ENCODE results near the gene PRND.
A peak's percentile ranks its signal among the peaks of the same experiment; 100 is the strongest.
"Not testable (repeated sequence)": the region's sequence is repeated elsewhere in the genome, so short reads cannot be mapped to it uniquely, and the experiment has no call there.

The PRND gene

GRCh38 chr20:4759100-4759884, 37.6 kb downstream of the PRND start:
- peaks cover 21% of the 10 kb centered on the region for H3K4me1 ChIP-seq (ENCODE audit: low read length)
- H4K20me1 ChIP-seq (ENCODE audit: insufficient read depth, low read length); H3K79me2 ChIP-seq (ENCODE audit: low read length); H3K9me3 ChIP-seq (ENCODE audit: insufficient read depth, low read length); H3K36me3 ChIP-seq (replicated peaks; ENCODE audit: low read depth, low read length): not testable (repeated sequence)
- H3K27me3 ChIP-seq (ENCODE audit: low read depth, low read length) = peaks cover 11% of the 10 kb centered on the region
- H3K27ac ChIP-seq (ENCODE audit: low read length) = peak overlapping the region; percentile 3; the same call in 1 of the 2 replicates
- TF ChIP-seq, protein P1, sequence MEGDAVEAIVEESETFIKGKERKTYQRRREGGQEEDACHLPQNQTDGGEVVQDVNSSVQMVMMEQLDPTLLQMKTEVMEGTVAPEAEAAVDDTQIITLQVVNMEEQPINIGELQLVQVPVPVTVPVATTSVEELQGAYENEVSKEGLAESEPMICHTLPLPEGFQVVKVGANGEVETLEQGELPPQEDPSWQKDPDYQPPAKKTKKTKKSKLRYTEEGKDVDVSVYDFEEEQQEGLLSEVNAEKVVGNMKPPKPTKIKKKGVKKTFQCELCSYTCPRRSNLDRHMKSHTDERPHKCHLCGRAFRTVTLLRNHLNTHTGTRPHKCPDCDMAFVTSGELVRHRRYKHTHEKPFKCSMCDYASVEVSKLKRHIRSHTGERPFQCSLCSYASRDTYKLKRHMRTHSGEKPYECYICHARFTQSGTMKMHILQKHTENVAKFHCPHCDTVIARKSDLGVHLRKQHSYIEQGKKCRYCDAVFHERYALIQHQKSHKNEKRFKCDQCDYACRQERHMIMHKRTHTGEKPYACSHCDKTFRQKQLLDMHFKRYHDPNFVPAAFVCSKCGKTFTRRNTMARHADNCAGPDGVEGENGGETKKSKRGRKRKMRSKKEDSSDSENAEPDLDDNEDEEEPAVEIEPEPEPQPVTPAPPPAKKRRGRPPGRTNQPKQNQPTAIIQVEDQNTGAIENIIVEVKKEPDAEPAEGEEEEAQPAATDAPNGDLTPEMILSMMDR (IDR thresholded peaks at IDR 0.05; ENCODE audit: low read depth, low read length) = peak; percentile 76
- peak overlapping the region; percentile 78 for H3K4me3 ChIP-seq (ENCODE audit: low read length)
- peak overlapping the region; percentile 69 for H3K9ac ChIP-seq (ENCODE audit: low read length)
- peak overlapping the region; percentile 99 for H2AFZ ChIP-seq (ENCODE audit: low read depth, low read length)
- H3K4me2 ChIP-seq (ENCODE audit: low read length) = peak overlapping the region; percentile 75

DNA sequence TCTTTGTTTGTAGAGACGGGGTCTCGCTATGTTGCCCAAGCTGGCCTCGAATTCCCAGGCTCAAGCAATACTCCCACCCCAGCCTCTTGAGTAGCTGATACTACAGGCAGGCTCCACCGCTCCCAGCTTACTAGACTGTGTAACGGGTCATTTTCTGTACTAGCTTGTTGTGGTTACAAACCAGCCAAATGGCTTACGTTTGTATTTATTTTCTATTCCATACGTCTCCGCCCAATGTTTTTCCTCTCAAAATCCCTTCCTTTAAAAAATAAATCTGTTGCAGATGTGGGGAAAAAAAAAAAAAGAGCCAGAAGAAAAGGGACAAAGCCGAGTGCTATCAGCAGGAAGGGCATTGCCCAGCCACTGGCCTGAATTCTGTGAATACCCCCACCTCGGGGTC, 41.6 kb downstream of the PRND start:
- Histone ChIP-seq H3K9me3 (ENCODE audit: insufficient read depth, low read length) (no peaks in the 10 kb centered on the region), H3K27me3 (ENCODE audit: low read depth, low read length) (peaks cover 11% of the 10 kb centered on the region), H2AFZ (ENCODE audit: low read depth, low read length) (no peak overlapping the region), H3K4me3 (ENCODE audit: low read length) (no peak overlapping the region), H3K9ac (ENCODE audit: low read length) (no peak overlapping the region), H3K4me1 (ENCODE audit: low read length) (peaks cover 33% of the 10 kb centered on the region), H3K4me2 (ENCODE audit: low read length) (no peak overlapping the region), H3K79me2 (ENCODE audit: low read length) (no peaks in the 10 kb centered on the region), H4K20me1 (ENCODE audit: insufficient read depth, low read length) (no peaks in the 10 kb centered on the region), H3K27ac (ENCODE audit: low read length) (no peak overlapping the region), H3K36me3 (replicated peaks; ENCODE audit: low read depth, low read length) (no peaks in the 10 kb centered on the region)
- TF ChIP-seq, protein P1 (IDR thresholded peaks at IDR 0.05; ENCODE audit: low read depth, low read length) = no peak
- no peak for TF ChIP-seq EZH2phosphoT487 (IDR thresholded peaks at IDR 0.05; ENCODE audit: low read depth)

- no peak overlapping the region for H3K9ac ChIP-seq (ENCODE audit: low read length)
- no peak overlapping the region for H3K4me3 ChIP-seq (ENCODE audit: low read length)
- H3K79me2 ChIP-seq (ENCODE audit: low read length) = no peaks in the 10 kb centered on the region
- H3K36me3 ChIP-seq (replicated peaks; ENCODE audit: low read depth, low read length) = no peaks in the 10 kb centered on the region
- peaks cover 31% of the 10 kb centered on the region for H3K4me1 ChIP-seq (ENCODE audit: low read length)
- H3K27me3 ChIP-seq (ENCODE audit: low read depth, low read length) = peaks cover 11% of the 10 kb centered on the region
- no peak overlapping the region for H3K4me2 ChIP-seq (ENCODE audit: low read length)
- H4K20me1 ChIP-seq (ENCODE audit: insufficient read depth, low read length) = no peaks in the 10 kb centered on the region
- no peak for TF ChIP-seq EZH2phosphoT487 (IDR thresholded peaks at IDR 0.05; ENCODE audit: low read depth)
- TF ChIP-seq, protein P1 (IDR thresholded peaks at IDR 0.05; ENCODE audit: low read depth, low read length) = no peak
- no peak overlapping the region for H2AFZ ChIP-seq (ENCODE audit: low read depth, low read length)
- no peak overlapping the region for H3K27ac ChIP-seq (ENCODE audit: low read length)
- no peaks in the 10 kb centered on the region for H3K9me3 ChIP-seq (ENCODE audit: insufficient read depth, low read length)
Observed at GRCh38 chr20:4763723-4764510, 42.2 kb downstream of the PRND start.

GRCh38 chr20:4764805-4765204, 43.1 kb downstream of the PRND start:
- Histone ChIP-seq H3K9ac (ENCODE audit: low read length) (no peak overlapping the region), H3K27me3 (ENCODE audit: low read depth, low read length) (peaks cover 11% of the 10 kb centered on the region), H3K27ac (ENCODE audit: low read length) (no peak overlapping the region), H3K4me1 (ENCODE audit: low read length) (peaks cover 27% of the 10 kb centered on the region), H4K20me1 (ENCODE audit: insufficient read depth, low read length) (no peaks in the 10 kb centered on the region), H3K4me3 (ENCODE audit: low read length) (no peak overlapping the region), H3K4me2 (ENCODE audit: low read length) (no peak overlapping the region), H3K36me3 (replicated peaks; ENCODE audit: low read depth, low read length) (no peaks in the 10 kb centered on the region), H2AFZ (ENCODE audit: low read depth, low read length) (no peak overlapping the region), H3K9me3 (ENCODE audit: insufficient read depth, low read length) (no peaks in the 10 kb centered on the region), H3K79me2 (ENCODE audit: low read length) (no peaks in the 10 kb centered on the region)
- no peak for TF ChIP-seq EZH2phosphoT487 (IDR thresholded peaks at IDR 0.05; ENCODE audit: low read depth)
- TF ChIP-seq, protein P1 (IDR thresholded peaks at IDR 0.05; ENCODE audit: low read depth, low read length) = no peak
